Suprapubic skin (tissue), 4 donors: ENCODE results near the gene FXYD5. TPM values are rescaled to one million over a fixed set of nuclear protein-coding genes. Genes with fewer than 3 reads are reported as not detected.
A peak's percentile ranks its signal among the peaks of the same experiment; 100 is the strongest.

Source experiments
- DNase-seq, 2 donors: peaks; one replicate each; pipeline ENCODE4 v3.0.0-alpha.2; 2019; ENCODE audit warnings: low spot score in 2 of 2
- H3K27ac ChIP-seq: fragments of 200-600 bp; sonication (generic); one replicate; pipeline ENCODE4 v1.5.1; 2019
- H3K27me3 ChIP-seq: fragments of 200-600 bp; sonication (generic); one replicate; pipeline ENCODE4 v1.5.1; 2019
- H3K36me3 ChIP-seq: fragments of 200-600 bp; sonication (generic); one replicate; pipeline ENCODE4 v1.5.1; 2019
- H3K4me1 ChIP-seq: fragments of 200-600 bp; sonication (generic); one replicate; pipeline ENCODE4 v1.5.1; 2019
- H3K4me3 ChIP-seq: fragments of 200-600 bp; sonication (generic); one replicate; pipeline ENCODE4 v1.5.1; 2019; ENCODE audit warnings: mild to moderate bottlenecking
- H3K9me3 ChIP-seq: fragments of 200-600 bp; sonication (generic); one replicate; pipeline ENCODE4 v1.5.1; 2019
- CTCF ChIP-seq, 2 donors: fragments of 200-600 bp in 1 of 2; fragments of 450-650 bp in 1 of 2; sonication (generic) in 1 of 2; IDR thresholded peaks; one replicate each; pipeline ENCODE4 v1.5.1; 2016 to 2019; ENCODE audit warnings: antibody characterized with exemption in 2 of 2, mild to moderate bottlenecking in 1 of 2, moderate library complexity in 1 of 2
- EP300 ChIP-seq: sonication (generic); formaldehyde crosslinking; IDR thresholded peaks from one replicate; pipeline ENCODE4 v1.6.1; 2017; ENCODE audit warnings: antibody characterized with exemption
- POLR2A ChIP-seq, 2 donors: fragments of 450-650 bp; IDR thresholded peaks; one replicate each; pipeline ENCODE4 v1.6.1; 2017; ENCODE audit warnings: antibody characterized with exemption in 2 of 2, mild to moderate bottlenecking in 2 of 2, moderate library complexity in 2 of 2
- POLR2AphosphoS5 ChIP-seq, 3 donors: sonication (generic); formaldehyde crosslinking; IDR thresholded peaks; one replicate each; pipeline ENCODE4 v1.6.1; 2017; ENCODE audit warnings: antibody characterized with exemption in 3 of 3
- WGBS: methylation state at CpG from one replicate; pipeline ENCODE4 v1.1.5; 2018; 5-methylcytosine and 5-hydroxymethylcytosine counted together
- total RNA-seq, 4 donors: library from RNA; depleted of rRNA; stranded (reverse); fragments of >200 nt; gene quantifications; one replicate each; pipeline ENCODE4 v1.1.0, GENCODE V29; 2016

The FXYD5 gene
- total RNA-seq, 4 donors from 2014 or later, result 29.8 to 64.8 (median 37.7) TPM

DNA sequence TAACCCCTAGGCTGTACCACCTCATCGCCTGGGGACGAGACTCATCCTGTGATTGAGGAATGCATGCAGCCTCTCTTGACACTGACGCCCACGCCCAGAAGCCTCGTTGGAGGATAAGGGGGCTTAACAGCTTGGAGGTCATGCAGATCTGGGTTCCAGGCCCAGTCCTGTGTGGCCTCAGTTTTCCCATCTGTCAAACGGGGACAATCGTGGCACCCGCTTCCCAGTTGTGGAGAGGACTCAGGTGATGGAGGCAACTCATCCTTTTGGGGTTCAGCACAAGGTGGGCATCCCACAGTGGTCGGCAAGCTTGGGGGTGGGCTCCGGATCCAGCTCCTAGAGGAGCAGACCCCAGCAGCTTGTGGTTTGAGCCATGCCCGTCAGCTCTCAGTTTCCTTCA lies 18.3 kb upstream of the FXYD5 start:
- Histone ChIP-seq H3K27ac (no peak overlapping the region), H3K27me3 (no peaks in the 10 kb centered on the region), H3K9me3 (no peaks in the 10 kb centered on the region), H3K36me3 (no peaks in the 10 kb centered on the region), H3K4me1 (peaks cover 65% of the 10 kb centered on the region), H3K4me3 (no peak overlapping the region)
- DNase-seq, result peak in 1 of 2 donors; percentile 64
- WGBS, result 56% methylated on average over 7 of the region's 11 CpGs
- TF ChIP-seq EP300 (no peak), CTCF (IDR thresholded peaks at IDR 0.05) (no peak), POLR2A (IDR thresholded peaks at IDR 0.05) (no peak), POLR2AphosphoS5 (IDR thresholded peaks at IDR 0.05) (no peak)

- Histone ChIP-seq H3K27ac (peak overlapping the region; percentile 90), H3K27me3 (no peaks in the 10 kb centered on the region), H3K9me3 (no peaks in the 10 kb centered on the region), H3K36me3 (no peaks in the 10 kb centered on the region), H3K4me1 (peaks cover 72% of the 10 kb centered on the region), H3K4me3 (no peak overlapping the region)
- TF ChIP-seq POLR2AphosphoS5 (IDR thresholded peaks at IDR 0.05) (no peak), EP300 (no peak), POLR2A (IDR thresholded peaks at IDR 0.05) (no peak), CTCF (IDR thresholded peaks at IDR 0.05) (no peak)
- 45% methylated on average over 9 of the region's 9 CpGs for WGBS
- DNase-seq, result no peak
Measured at GRCh38 chr19:35136977-35137702, 17.4 kb upstream of the FXYD5 start.

DNA sequence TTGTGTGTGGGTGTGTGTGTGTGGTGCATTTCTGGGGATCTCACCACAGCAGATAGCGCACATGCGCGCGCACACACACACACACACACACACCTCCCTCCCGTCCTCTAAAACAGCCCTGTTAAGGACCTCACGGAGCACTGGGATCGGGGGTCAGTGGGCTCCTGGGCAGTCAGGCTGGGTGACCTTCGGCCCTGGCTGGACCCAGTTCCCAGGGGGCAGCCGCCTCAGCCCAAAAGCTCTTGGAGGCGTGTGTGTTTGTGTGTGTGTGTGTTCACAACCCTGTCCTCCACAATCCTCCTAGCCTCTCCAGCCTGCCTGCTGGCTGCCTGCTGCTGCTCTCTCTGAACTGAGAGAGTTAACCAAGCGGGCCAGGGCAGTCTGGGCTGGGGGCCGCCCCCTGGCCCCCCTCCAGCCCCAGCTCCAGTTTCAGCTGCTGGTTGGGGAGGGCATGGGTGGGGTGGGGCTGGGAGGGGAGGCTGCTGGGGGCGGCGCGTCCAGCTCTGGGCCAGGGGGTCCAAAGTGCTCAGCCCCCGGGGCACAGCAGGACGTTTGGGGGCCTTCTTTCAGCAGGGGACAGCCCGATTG lies 16.1 kb upstream of the FXYD5 start, which contains the start of gene FXYD1:
Gene FXYD1, plus strand, starts transcription at position 520 of the 588 bp plus-strand sequence. CDS start 1,256 bp downstream, outside the sequence.
- TF ChIP-seq EP300 (no peak), POLR2A (IDR thresholded peaks at IDR 0.05) (no peak), POLR2AphosphoS5 (IDR thresholded peaks at IDR 0.05) (no peak), CTCF (IDR thresholded peaks at IDR 0.05) (no peak)
- no peaks in the 10 kb centered on the region for H3K36me3 ChIP-seq
- 42% methylated on average over 10 of the region's 18 CpGs for WGBS
- H3K4me3 ChIP-seq, result peak within 1 kb of the TSS; percentile 44
- H3K4me1 ChIP-seq, result peaks cover 84% of the 10 kb centered on the region
- H3K27ac ChIP-seq, result peak within 1 kb of the TSS; percentile 90
- no peaks in the 10 kb centered on the region for H3K9me3 ChIP-seq
- DNase-seq, result no peak
- H3K27me3 ChIP-seq, result peaks cover 11% of the 10 kb centered on the region

DNA sequence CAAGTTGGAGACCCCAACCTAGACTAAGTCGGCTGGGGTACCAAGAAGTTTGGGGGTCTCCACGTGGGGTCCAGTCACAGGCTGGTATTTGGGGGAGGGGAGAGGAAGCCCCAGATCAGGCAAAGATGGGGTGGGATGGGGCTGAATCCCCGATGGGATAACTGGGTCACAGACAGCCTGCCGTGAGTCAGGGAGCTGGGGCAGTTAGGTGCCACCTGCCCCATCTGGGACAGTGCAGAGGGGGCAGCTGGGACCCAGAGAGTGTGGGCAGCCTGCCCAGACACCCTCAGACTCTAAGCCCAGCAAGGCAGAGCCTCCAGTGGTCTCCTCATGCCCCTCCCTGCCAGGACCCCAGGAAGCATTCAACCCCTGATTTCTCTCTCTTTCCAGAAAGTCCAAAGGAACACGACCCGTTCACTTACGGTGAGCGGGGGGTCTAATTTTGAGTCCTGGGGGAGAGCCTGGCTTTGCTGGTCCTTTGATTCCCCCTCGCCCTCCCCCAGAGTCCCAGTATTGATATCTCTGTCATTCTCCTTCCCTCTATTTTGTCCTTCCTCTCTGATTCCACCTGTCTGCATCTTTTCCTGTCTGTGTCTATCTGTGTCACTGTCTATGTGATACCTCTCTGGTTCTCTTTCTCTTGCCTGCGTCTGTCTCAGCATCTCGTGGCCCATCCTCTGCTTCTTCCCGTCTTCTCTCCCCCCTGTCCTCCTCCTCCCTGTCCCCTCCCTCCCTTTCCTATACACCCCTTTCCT lies 14.2 kb upstream of the FXYD5 start:
- DNase-seq, result peak in 1 of 2 donors; percentile 71
- H3K36me3 ChIP-seq, result no peaks in the 10 kb centered on the region
- peak overlapping the region; percentile 44 for H3K4me3 ChIP-seq
- TF ChIP-seq CTCF (IDR thresholded peaks at IDR 0.05), result no peak
- no peak for TF ChIP-seq POLR2A (IDR thresholded peaks at IDR 0.05)
- no peak for TF ChIP-seq EP300
- no peaks in the 10 kb centered on the region for H3K9me3 ChIP-seq
- H3K27ac ChIP-seq, result peak overlapping the region; percentile 90
- WGBS, result 54% methylated on average over 12 of the region's 12 CpGs
- peaks cover 23% of the 10 kb centered on the region for H3K27me3 ChIP-seq
- H3K4me1 ChIP-seq, result peaks cover 83% of the 10 kb centered on the region
